Mesothelial cell of epicardium (in vitro differentiated cells): Measurements from ENCODE around the gene ANO7. TPM values are rescaled to one million over a fixed set of nuclear protein-coding genes. Genes with fewer than 3 reads are reported as not detected.

Source experiments
- DNase-seq, 2 experiments: peaks; one replicate each; pipeline ENCODE4 v3.0.0; 2021; ENCODE audit warnings: low spot score in 2 of 2; ENCODE audit not compliant: unreplicated experiment in 2 of 2
- H3K27ac Mint-ChIP-seq: 2 replicates; pipeline ENCODE4 v1.8.0; 2021; ENCODE audit warnings: mixed read lengths
- H3K27me3 Mint-ChIP-seq: 2 replicates; pipeline ENCODE4 v1.8.0; 2021; ENCODE audit warnings: low read depth, mixed read lengths
- H3K36me3 Mint-ChIP-seq: 2 replicates; pipeline ENCODE4 v1.8.0; 2021; ENCODE audit warnings: mixed read lengths
- H3K4me1 Mint-ChIP-seq: 2 replicates; pipeline ENCODE4 v1.8.0; 2021; ENCODE audit warnings: mixed read lengths
- H3K4me3 Mint-ChIP-seq: 2 replicates; pipeline ENCODE4 v1.8.0; 2021; ENCODE audit warnings: mild to moderate bottlenecking, moderate library complexity, mixed read lengths
- H3K9me3 Mint-ChIP-seq: 2 replicates; pipeline ENCODE4 v1.8.0; 2021; ENCODE audit warnings: mixed read lengths
- total RNA-seq: library from RNA; stranded (reverse); gene quantifications from 3 replicates; pipeline ENCODE4 v1.2.1, GENCODE V29; 2021
- TF ChIP-seq, protein P1 (sequence below): fragments of 200-600 bp; sonication (generic); IDR thresholded peaks from one replicate; pipeline ENCODE4 v1.5.0; 2021; ENCODE audit warnings: antibody characterized with exemption; ENCODE audit not compliant: unreplicated experiment

ANO7 gene
- total RNA-seq, 1 donor from 2014 or later, result 4.5 TPM

GRCh38 chr2:241187101-241187917 lies 1.2 kb upstream of the ANO7 start:
- Mint-ChIP-seq H3K9me3 (no peaks in the 10 kb centered on the region), H3K4me3 (no peak overlapping the region), H3K27ac (no peak overlapping the region), H3K27me3 (no peaks in the 10 kb centered on the region), H3K4me1 (peaks cover 11% of the 10 kb centered on the region), H3K36me3 (no peaks in the 10 kb centered on the region)
- TF ChIP-seq, protein P1, sequence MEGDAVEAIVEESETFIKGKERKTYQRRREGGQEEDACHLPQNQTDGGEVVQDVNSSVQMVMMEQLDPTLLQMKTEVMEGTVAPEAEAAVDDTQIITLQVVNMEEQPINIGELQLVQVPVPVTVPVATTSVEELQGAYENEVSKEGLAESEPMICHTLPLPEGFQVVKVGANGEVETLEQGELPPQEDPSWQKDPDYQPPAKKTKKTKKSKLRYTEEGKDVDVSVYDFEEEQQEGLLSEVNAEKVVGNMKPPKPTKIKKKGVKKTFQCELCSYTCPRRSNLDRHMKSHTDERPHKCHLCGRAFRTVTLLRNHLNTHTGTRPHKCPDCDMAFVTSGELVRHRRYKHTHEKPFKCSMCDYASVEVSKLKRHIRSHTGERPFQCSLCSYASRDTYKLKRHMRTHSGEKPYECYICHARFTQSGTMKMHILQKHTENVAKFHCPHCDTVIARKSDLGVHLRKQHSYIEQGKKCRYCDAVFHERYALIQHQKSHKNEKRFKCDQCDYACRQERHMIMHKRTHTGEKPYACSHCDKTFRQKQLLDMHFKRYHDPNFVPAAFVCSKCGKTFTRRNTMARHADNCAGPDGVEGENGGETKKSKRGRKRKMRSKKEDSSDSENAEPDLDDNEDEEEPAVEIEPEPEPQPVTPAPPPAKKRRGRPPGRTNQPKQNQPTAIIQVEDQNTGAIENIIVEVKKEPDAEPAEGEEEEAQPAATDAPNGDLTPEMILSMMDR, result no peak
- DNase-seq, result no peak

DNA sequence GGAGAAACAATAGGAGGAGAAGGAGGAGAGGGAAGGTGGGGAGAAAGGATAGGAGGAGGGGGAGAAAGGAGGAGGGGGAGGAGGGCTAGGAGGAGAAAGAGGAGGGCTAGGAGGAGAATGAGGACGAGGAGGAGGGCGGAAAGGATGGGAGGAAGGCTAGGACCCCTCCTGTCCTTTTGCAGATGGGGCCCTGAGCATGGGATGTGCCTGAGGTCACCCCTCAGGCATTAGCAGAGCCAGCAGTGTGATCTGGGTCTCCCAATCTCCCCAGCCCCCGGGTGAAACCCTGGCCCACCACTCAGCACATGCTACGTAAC lies 601 bp upstream of the ANO7 start:
- H3K36me3 Mint-ChIP-seq, result no peaks in the 10 kb centered on the region
- peaks cover 11% of the 10 kb centered on the region for H3K4me1 Mint-ChIP-seq
- DNase-seq, result no peak
- no peaks in the 10 kb centered on the region for H3K9me3 Mint-ChIP-seq
- H3K4me3 Mint-ChIP-seq, result no peak overlapping the region
- TF ChIP-seq, protein P1, result no peak
- H3K27ac Mint-ChIP-seq, result no peak overlapping the region
- H3K27me3 Mint-ChIP-seq, result no peaks in the 10 kb centered on the region

GRCh38 chr2:241189093-241189855 lies 797 bp downstream of the ANO7 start:
- Mint-ChIP-seq H3K4me1 (peaks cover 11% of the 10 kb centered on the region), H3K27me3 (no peaks in the 10 kb centered on the region), H3K36me3 (no peaks in the 10 kb centered on the region), H3K27ac (no peak overlapping the region), H3K9me3 (no peaks in the 10 kb centered on the region), H3K4me3 (no peak overlapping the region)
- no peak for DNase-seq
- TF ChIP-seq, protein P1, result no peak

DNA sequence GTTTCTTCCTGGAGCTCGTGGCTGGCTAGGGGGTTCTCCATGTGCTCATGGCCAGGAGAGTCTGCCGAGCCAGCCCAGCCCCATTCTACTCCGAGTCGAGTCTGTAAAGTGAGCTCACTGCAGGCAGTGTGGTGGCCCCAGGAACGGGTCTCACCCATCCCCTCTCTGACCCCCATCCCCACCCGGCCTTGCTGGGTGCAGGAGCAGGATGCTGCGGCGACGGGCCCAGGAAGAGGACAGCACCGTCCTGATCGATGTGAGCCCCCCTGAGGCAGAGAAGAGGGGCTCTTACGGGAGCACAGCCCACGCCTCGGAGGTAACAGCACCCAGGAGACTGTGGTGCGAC lies 1.4 kb downstream of the ANO7 start:
- no peak overlapping the region for H3K4me3 Mint-ChIP-seq
- H3K27me3 Mint-ChIP-seq, result no peaks in the 10 kb centered on the region
- no peak overlapping the region for H3K27ac Mint-ChIP-seq
- no peaks in the 10 kb centered on the region for H3K9me3 Mint-ChIP-seq
- no peaks in the 10 kb centered on the region for H3K36me3 Mint-ChIP-seq
- no peak for DNase-seq
- TF ChIP-seq, protein P1, result no peak
- peaks cover 11% of the 10 kb centered on the region for H3K4me1 Mint-ChIP-seq

GRCh38 chr2:241190291-241190981 lies 2.0 kb downstream of the ANO7 start:
- H3K4me3 Mint-ChIP-seq, result no peak overlapping the region
- no peak for DNase-seq
- H3K4me1 Mint-ChIP-seq, result peaks cover 11% of the 10 kb centered on the region
- H3K9me3 Mint-ChIP-seq, result no peaks in the 10 kb centered on the region
- no peaks in the 10 kb centered on the region for H3K36me3 Mint-ChIP-seq
- TF ChIP-seq, protein P1, result no peak
- H3K27me3 Mint-ChIP-seq, result no peaks in the 10 kb centered on the region
- no peak overlapping the region for H3K27ac Mint-ChIP-seq
